ENCODE results near the gene ARX. TPM values are rescaled to one million over a fixed set of nuclear protein-coding genes. Genes with fewer than 3 reads are reported as not detected.

ARX gene
- total and polyA plus RNA-seq, 9 donors, result 1.4 to 5.9 (median 4.2) TPM

DNA sequence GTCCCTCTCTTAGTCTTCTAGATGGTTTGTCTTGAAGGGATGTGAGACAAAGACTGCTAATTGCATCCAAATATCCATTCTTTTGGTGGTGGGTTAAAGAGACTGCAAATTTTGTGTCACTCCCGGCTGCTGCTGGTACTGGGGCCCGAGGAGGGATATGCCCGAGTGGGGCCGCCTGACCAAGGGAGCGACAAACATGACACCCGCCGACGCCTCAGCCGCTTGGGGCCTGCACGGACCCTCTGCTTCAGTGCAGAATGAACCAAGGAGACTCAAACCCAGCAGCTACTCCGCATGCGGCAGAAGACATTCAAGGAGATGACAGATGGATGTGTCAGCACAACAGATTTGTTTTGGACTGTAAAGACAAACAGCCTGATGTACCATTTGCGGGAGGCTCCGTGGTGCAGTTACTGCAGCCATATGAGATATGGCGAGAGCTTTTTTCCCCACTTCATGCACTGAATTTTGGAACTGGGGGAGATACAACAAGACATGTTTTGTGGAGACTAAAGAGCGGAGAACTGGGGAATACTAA lies 13.6 kb upstream of the ARX start:
- Histone ChIP-seq H3K4me1 (ENCODE audit: control insufficient read depth, insufficient read depth, low read length) (no peaks in the 10 kb centered on the region), H3K4me3 (ENCODE audit: low read length) (no peak overlapping the region), H3K9me3 (replicated peaks; ENCODE audit: control insufficient read depth, low read depth, low read length) (no peaks in the 10 kb centered on the region), H3K36me3 (ENCODE audit: control insufficient read depth, insufficient read depth, low read length) (no peaks in the 10 kb centered on the region), H3K27me3 (ENCODE audit: control insufficient read depth, insufficient read depth, low read length) (peaks cover 32% of the 10 kb centered on the region), H3K27ac (ENCODE audit: low read length) (no peak overlapping the region)
- 78% methylated on average over 13 of the region's 16 CpGs for WGBS (ENCODE audit: insufficient coverage)
- no peak for DNase-seq

DNA sequence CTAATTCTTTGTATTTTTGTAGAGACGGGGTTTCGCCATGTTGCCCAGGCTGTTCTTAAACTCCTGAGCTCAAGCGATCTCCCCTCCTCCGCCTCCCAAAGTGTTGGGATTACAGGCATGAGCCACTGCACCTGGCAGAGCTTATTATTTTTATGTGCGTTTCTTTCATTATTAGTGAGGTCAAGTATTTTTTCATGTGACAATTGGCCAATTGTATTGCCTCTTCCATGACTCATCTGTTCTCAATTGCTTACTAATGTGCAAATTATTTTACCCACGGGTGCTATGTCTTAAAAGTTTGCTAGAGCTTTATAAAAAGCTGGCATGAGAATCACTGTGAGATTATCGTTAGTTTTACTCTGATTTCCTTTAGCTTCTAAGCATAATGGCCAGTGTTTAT lies 13.0 kb upstream of the ARX start:
- DNase-seq, result no peak
- Histone ChIP-seq H3K4me1 (ENCODE audit: control insufficient read depth, insufficient read depth, low read length) (no peaks in the 10 kb centered on the region), H3K4me3 (ENCODE audit: low read length) (no peak overlapping the region), H3K36me3 (ENCODE audit: control insufficient read depth, insufficient read depth, low read length) (no peaks in the 10 kb centered on the region), H3K27ac (ENCODE audit: low read length) (no peak overlapping the region), H3K9me3 (replicated peaks; ENCODE audit: control insufficient read depth, low read depth, low read length) (no peaks in the 10 kb centered on the region), H3K27me3 (ENCODE audit: control insufficient read depth, insufficient read depth, low read length) (peaks cover 37% of the 10 kb centered on the region)
- WGBS (ENCODE audit: insufficient coverage), result no CpG with 5 or more reads among the region's 7 CpGs

DNA sequence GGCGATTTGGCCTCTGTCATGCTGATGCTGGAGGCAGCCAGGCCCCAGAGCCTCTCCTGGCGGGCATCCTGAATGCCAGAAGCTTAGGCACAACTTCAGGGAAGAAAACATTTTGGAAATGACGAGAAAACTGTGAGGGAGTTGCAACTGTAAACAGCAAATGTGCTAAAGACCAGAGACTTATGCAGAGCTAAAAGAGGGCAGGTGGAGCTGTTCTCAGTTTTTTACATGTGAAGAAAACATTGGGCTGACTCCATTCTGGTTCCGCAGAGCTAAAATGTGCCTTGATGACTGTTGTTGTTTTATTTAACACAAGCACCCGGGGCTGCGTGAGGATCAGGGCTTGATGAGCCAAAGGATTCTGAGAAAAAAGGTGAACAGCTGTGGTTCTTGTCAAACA lies 10.8 kb upstream of the ARX start:
- 13% methylated on average over 3 of the region's 6 CpGs for WGBS (ENCODE audit: insufficient coverage)
- H3K27me3 ChIP-seq (ENCODE audit: control insufficient read depth, insufficient read depth, low read length), result peaks cover 56% of the 10 kb centered on the region
- H3K4me3 ChIP-seq (ENCODE audit: low read length), result no peak overlapping the region

DNA sequence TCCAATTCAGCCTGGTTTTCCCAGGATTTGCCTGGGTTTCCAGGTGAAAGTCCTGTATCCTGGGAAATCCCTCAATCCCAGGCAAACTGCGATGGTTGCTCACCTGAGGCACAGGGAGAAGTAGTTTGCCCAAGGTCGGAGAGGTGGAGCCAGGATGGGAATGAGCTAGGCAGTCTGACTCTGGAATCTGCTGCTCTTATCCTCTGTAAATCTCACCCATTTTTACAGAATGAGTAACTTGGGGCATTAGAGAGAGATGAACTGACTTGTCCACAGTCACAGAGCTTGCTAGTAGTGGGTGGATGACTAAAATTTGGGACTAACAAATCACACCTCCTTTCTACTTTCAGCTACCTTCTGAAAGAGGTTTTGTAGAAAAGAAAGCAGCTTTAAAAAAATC lies 9.8 kb upstream of the ARX start:
- Histone ChIP-seq H3K27ac (ENCODE audit: low read length) (no peak overlapping the region), H3K9me3 (replicated peaks; ENCODE audit: control insufficient read depth, low read depth, low read length) (no peaks in the 10 kb centered on the region), H3K4me3 (ENCODE audit: low read length) (no peak overlapping the region), H3K4me1 (ENCODE audit: control insufficient read depth, insufficient read depth, low read length) (peaks cover 3% of the 10 kb centered on the region), H3K36me3 (ENCODE audit: control insufficient read depth, insufficient read depth, low read length) (no peaks in the 10 kb centered on the region), H3K27me3 (ENCODE audit: control insufficient read depth, insufficient read depth, low read length) (peaks cover 66% of the 10 kb centered on the region)
- WGBS (ENCODE audit: insufficient coverage), result no CpG with 5 or more reads among the region's 2 CpGs
- no peak for DNase-seq

More for the DNA sequence above, 10.8 kb upstream of the ARX start:
- Histone ChIP-seq H3K36me3 (ENCODE audit: control insufficient read depth, insufficient read depth, low read length) (no peaks in the 10 kb centered on the region), H3K9me3 (replicated peaks; ENCODE audit: control insufficient read depth, low read depth, low read length) (no peaks in the 10 kb centered on the region), H3K27ac (ENCODE audit: low read length) (no peak overlapping the region), H3K4me1 (ENCODE audit: control insufficient read depth, insufficient read depth, low read length) (no peaks in the 10 kb centered on the region)
- DNase-seq, result no peak

DNA sequence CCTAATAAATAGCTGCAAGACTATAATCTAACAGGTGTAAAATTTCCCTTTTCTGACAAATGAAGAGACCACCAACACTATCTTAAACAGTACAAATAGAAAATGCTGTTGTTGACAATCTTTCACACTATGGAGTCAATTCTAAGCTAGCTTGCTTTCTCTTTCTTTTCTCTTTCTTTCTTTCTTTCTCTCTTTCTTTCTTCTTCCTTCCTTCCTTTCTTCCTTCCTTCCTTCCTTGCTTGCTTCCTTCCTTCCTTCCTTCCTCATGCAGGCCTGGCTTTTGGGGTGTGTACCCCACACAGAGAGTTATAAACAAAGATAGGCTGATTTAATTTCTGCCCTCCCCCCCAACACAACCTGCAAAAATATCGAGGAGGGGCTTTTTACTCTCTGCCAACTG lies 8.1 kb upstream of the ARX start:
- Histone ChIP-seq H3K9me3 (replicated peaks; ENCODE audit: control insufficient read depth, low read depth, low read length) (no peaks in the 10 kb centered on the region), H3K4me3 (ENCODE audit: low read length) (no peak overlapping the region), H3K27ac (ENCODE audit: low read length) (no peak overlapping the region), H3K4me1 (ENCODE audit: control insufficient read depth, insufficient read depth, low read length) (peaks cover 6% of the 10 kb centered on the region), H3K36me3 (ENCODE audit: control insufficient read depth, insufficient read depth, low read length) (no peaks in the 10 kb centered on the region), H3K27me3 (ENCODE audit: control insufficient read depth, insufficient read depth, low read length) (peaks cover 74% of the 10 kb centered on the region)
- no peak for DNase-seq
- WGBS (ENCODE audit: insufficient coverage), result no CpG with 5 or more reads among the region's 1 CpG

DNA sequence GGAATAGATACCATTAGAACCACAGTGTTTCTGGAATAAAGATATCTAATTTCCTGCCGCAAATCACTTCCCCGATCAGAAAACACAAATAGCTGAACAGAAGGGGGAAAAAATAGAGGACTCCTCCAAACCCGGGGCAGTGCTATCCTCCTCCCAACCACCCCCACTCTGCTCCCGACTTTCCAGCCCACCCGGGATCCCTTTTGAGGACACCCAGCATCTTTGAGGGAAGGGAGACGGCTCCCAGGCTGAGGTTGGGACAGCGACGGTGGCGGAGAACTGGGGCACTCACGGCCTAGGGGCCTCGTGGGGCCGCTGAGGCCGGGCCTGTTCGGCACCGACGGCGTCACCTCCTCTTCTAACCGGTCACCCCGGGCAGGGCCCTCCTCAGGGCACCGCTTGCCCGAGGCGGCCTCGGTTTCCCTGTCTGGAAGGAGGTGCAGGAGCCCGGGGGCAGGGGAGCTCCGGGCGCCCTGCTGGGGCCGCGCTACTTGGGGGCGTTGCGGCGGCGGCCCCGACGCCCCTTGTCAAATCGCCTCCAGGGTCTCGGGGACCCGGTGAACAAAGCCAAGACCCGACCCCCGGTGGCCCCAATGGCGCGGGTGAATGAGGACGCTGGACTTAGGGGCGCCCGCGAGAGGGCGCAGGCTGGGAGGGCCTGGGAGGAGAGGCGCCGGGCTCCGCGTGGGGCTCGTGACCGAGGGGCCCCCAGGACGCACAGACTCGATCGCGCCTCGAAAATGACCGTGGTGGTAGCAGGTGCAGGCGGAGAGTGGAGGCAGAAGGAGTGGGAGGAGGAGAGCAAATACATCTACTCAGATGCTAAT lies 6.9 kb upstream of the ARX start:
- DNase-seq, result no peak
- H3K4me3 ChIP-seq (ENCODE audit: low read length), result no peak overlapping the region
- no peak overlapping the region for H3K27ac ChIP-seq (ENCODE audit: low read length)
- no peaks in the 10 kb centered on the region for H3K36me3 ChIP-seq (ENCODE audit: control insufficient read depth, insufficient read depth, low read length)
- peaks cover 79% of the 10 kb centered on the region for H3K27me3 ChIP-seq (ENCODE audit: control insufficient read depth, insufficient read depth, low read length)
- 24% methylated on average over 56 of the region's 59 CpGs for whole genome bisulfite sequencing (ENCODE audit: insufficient coverage)
- no peaks in the 10 kb centered on the region for H3K9me3 ChIP-seq (replicated peaks; ENCODE audit: control insufficient read depth, low read depth, low read length)
- peaks cover 9% of the 10 kb centered on the region for H3K4me1 ChIP-seq (ENCODE audit: control insufficient read depth, insufficient read depth, low read length)

DNA sequence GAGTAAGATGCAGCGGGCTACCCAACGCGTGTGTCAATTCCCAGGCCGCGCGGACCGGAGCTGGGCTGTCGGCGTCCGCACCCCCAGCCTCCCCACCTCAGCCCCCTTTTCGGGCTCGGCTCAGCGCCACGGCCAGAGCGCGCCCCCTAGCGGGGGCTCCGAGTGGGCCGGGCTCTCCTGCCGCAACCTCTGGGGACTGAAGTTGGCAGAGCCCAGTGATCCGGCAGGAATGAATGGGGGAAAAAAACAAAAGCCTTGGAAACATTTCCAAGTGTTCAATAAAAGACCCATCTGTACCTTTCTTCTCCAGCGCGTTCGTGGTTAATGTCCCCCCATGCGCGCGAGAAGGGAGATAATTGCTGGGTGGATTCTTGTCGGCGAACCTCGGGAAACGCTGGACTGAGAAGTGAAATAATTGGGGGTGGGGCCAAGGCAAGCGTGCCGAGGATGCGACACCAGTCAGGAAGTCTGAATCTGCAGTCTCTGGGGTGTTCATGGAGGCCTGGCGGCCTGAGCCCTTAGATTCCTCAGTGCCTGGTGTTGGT lies 5.2 kb upstream of the ARX start:
- no peak overlapping the region for H3K4me3 ChIP-seq (ENCODE audit: low read length)

DNA sequence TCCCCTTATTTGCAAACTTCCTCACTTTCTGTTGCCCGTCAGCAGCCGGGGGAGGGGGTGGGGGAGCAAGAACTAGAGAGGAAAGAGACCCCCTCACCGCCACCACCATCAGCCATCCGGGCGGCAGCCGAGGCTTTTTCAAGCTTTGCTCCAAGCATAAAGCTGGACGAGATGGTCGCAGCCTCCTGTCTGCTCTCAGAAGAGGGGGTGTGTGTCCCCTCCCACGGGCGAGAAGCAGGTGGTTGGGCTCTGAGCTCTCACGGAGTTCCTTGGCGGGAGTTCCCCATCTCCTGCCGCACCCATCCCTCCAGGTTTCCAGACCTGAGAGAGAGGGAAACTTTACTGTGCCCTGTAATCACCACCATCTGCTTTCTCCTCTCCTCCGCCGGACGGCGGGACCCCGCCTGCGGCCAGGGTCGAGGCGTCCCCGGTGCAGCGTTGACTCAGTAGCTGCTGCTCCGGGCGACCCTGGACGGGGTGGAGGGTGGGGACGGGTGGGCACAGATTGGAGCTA lies 4.7 kb upstream of the ARX start:
- WGBS (ENCODE audit: insufficient coverage), result 31% methylated on average over 18 of the region's 27 CpGs
- no peaks in the 10 kb centered on the region for H3K9me3 ChIP-seq (replicated peaks; ENCODE audit: control insufficient read depth, low read depth, low read length)
- H3K27me3 ChIP-seq (ENCODE audit: control insufficient read depth, insufficient read depth, low read length), result peaks cover 86% of the 10 kb centered on the region
- no peak for DNase-seq
- H3K36me3 ChIP-seq (ENCODE audit: control insufficient read depth, insufficient read depth, low read length), result no peaks in the 10 kb centered on the region
- H3K27ac ChIP-seq (ENCODE audit: low read length), result no peak overlapping the region
- H3K4me1 ChIP-seq (ENCODE audit: control insufficient read depth, insufficient read depth, low read length), result peaks cover 18% of the 10 kb centered on the region
- no peak overlapping the region for H3K4me3 ChIP-seq (ENCODE audit: low read length)

More for the DNA sequence above, 5.2 kb upstream of the ARX start:
- Histone ChIP-seq H3K27ac (ENCODE audit: low read length) (no peak overlapping the region), H3K36me3 (ENCODE audit: control insufficient read depth, insufficient read depth, low read length) (no peaks in the 10 kb centered on the region), H3K27me3 (ENCODE audit: control insufficient read depth, insufficient read depth, low read length) (peaks cover 83% of the 10 kb centered on the region), H3K9me3 (replicated peaks; ENCODE audit: control insufficient read depth, low read depth, low read length) (no peaks in the 10 kb centered on the region), H3K4me1 (ENCODE audit: control insufficient read depth, insufficient read depth, low read length) (peaks cover 15% of the 10 kb centered on the region)
- no peak for DNase-seq
- WGBS (ENCODE audit: insufficient coverage), result 20% methylated on average over 14 of the region's 35 CpGs

DNA sequence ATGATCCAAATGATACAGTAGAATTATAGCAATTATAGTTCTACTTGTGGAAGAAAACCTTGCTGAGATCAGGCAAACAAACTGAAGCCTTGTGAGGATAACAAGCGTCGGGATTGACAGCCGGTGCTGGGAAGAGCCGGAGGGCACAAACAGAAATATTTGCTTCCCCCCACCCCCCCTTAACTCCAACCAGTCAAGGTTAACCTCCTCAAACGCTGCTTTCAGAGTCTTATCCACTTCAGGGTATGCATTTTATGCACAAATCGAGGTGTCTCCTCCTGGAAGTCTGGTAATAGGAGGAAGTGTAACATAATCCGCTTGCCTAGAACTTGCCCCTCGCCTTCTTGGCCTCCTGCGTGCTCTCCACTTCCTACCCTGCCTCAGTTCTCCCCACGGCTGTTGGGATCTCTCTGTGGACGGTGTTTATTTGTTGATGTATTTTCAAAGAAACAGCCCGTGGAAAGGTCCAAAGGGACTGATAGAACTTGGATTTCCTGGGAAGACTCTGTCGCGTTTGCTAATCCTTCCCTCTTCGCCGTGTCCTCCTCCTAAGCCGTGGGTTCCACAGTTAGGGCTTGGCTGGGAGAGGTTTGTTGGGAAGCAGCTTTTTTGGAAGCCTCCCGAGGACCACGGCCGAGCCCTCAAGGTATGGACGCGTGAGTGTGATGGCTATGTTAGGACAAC lies 4.1 kb upstream of the ARX start:
- Histone ChIP-seq H3K27ac (ENCODE audit: low read length) (no peak overlapping the region), H3K4me3 (ENCODE audit: low read length) (no peak overlapping the region), H3K27me3 (ENCODE audit: control insufficient read depth, insufficient read depth, low read length) (peaks cover 87% of the 10 kb centered on the region), H3K36me3 (ENCODE audit: control insufficient read depth, insufficient read depth, low read length) (no peaks in the 10 kb centered on the region), H3K9me3 (replicated peaks; ENCODE audit: control insufficient read depth, low read depth, low read length) (no peaks in the 10 kb centered on the region), H3K4me1 (ENCODE audit: control insufficient read depth, insufficient read depth, low read length) (peaks cover 20% of the 10 kb centered on the region)
- 23% methylated on average over 3 of the region's 22 CpGs for WGBS (ENCODE audit: insufficient coverage)
- DNase-seq, result no peak

DNA sequence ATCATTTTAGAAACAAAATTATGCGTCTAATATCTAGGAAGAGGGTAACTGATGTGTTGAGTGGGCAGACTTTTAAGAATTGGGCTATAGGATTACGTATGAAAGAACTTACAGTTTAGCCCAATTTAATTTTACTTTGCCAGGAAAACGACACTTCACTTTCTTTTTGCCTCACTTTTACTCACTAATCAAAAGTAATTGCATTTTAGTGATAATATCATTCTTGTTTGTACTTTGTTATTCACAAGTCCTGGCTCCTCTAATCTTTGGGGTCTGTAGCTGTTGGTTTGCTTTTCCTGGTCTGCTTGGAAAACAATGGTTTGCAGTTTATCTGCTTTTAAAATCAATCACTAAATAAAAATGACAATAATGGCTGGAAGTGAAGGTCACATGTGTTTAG lies 2.9 kb upstream of the ARX start:
- Histone ChIP-seq H3K4me1 (ENCODE audit: control insufficient read depth, insufficient read depth, low read length) (peaks cover 20% of the 10 kb centered on the region), H3K9me3 (replicated peaks; ENCODE audit: control insufficient read depth, low read depth, low read length) (no peaks in the 10 kb centered on the region), H3K27me3 (ENCODE audit: control insufficient read depth, insufficient read depth, low read length) (peaks cover 88% of the 10 kb centered on the region), H3K27ac (ENCODE audit: low read length) (no peak overlapping the region), H3K4me3 (ENCODE audit: low read length) (no peak overlapping the region), H3K36me3 (ENCODE audit: control insufficient read depth, insufficient read depth, low read length) (no peaks in the 10 kb centered on the region)
- no CpG with 5 or more reads among the region's 3 CpGs for WGBS (ENCODE audit: insufficient coverage)
- DNase-seq, result no peak
